Thyroid gland (tissue), 4 donors: ENCODE measurements around the gene TXNDC11. TPM values are rescaled to one million over a fixed set of nuclear protein-coding genes. Genes with fewer than 3 reads are reported as not detected.

Experiments
- DNase-seq, 2 donors: peaks; one replicate each; pipeline ENCODE4 v3.0.0-alpha.2; 2019
- H3K27ac ChIP-seq, 3 donors: fragments of 200-600 bp; sonication (generic); 1 replicate in 2 of 3; 2 replicates in 1 of 3; pipeline ENCODE4 v1.5.1; 2016 to 2019; ENCODE audit warnings: mild to moderate bottlenecking in 1 of 3, moderate library complexity in 1 of 3
- H3K27me3 ChIP-seq: fragments of 200-600 bp; sonication (generic); one replicate; pipeline ENCODE4 v1.5.1; 2019
- H3K36me3 ChIP-seq, 2 donors: fragments of 200-600 bp; sonication (generic); one replicate each; pipeline ENCODE4 v1.5.1; 2016 to 2019
- H3K4me1 ChIP-seq, 2 donors: fragments of 200-600 bp; sonication (generic); one replicate each; pipeline ENCODE4 v1.5.1; 2017 to 2019
- H3K4me3 ChIP-seq, 3 donors: fragments of 200-600 bp; sonication (generic); replicated peaks in 1 of 3; 1 replicate in 2 of 3; 2 replicates in 1 of 3; pipeline ENCODE4 v1.5.1; 2016; ENCODE audit warnings: mild to moderate bottlenecking in 1 of 3
- H3K9me3 ChIP-seq: fragments of 200-600 bp; sonication (generic); one replicate; pipeline ENCODE4 v1.5.1; 2017
- CTCF ChIP-seq, 6 experiments: fragments of 200-600 bp in 3 of 6; fragments of 450-650 bp in 3 of 6; sonication (generic) in 3 of 6; IDR thresholded peaks; one replicate each; pipeline ENCODE4 v1.5.1; 2016 to 2019; ENCODE audit warnings: antibody characterized with exemption in 6 of 6, mild to moderate bottlenecking in 2 of 6, inconsistent platforms in 1 of 6, moderate library complexity in 1 of 6
- POLR2A ChIP-seq, 2 donors: fragments of 450-650 bp; IDR thresholded peaks; one replicate each; pipeline ENCODE4 v1.6.1; 2017; ENCODE audit warnings: antibody characterized with exemption in 2 of 2, mild to moderate bottlenecking in 2 of 2, moderate library complexity in 1 of 2
- WGBS, 2 donors: methylation state at CpG; one replicate each; pipeline ENCODE4 v1.1.5; 2017; 5-methylcytosine and 5-hydroxymethylcytosine counted together
- intact Hi-C: fragments of 100-400 bp; cut with DNase I; formaldehyde crosslinking; loops from one replicate; pipeline ENCODE4 v1.15.1; 2023
- total RNA-seq, 4 donors: library from RNA; depleted of rRNA; stranded (reverse); fragments of >200 nt; gene quantifications; one replicate each; pipeline ENCODE4 v1.2.3, GENCODE V29; 2016

The TXNDC11 gene
- total RNA-seq, 4 donors from 2014 or later, result 77.3 to 135 (median 115) TPM

GRCh38 chr16:11716336-11716735, 26.3 kb downstream of the TXNDC11 start:
- DNase-seq, result no peak
- Histone ChIP-seq H3K9me3 (no peaks in the 10 kb centered on the region), H3K4me3 (no peak overlapping the region), H3K27me3 (no peaks in the 10 kb centered on the region), H3K4me1 (peaks cover 40 to 67% of the 10 kb centered on the region in 2 donors), H3K27ac (peak overlapping the region; percentile 65 to 91 (median 85)), H3K36me3 (peaks cover 12 to 15% of the 10 kb centered on the region in 2 donors)
- no peak for TF ChIP-seq CTCF (IDR thresholded peaks at IDR 0.05)
- TF ChIP-seq POLR2A (IDR thresholded peaks at IDR 0.05), result no peak
- intact Hi-C loops, result no loop called here

- intact Hi-C loops, result no loop called here
- no peaks in the 10 kb centered on the region for H3K27me3 ChIP-seq
- H3K4me1 ChIP-seq, result peaks cover 47 to 77% of the 10 kb centered on the region in 2 donors
- H3K27ac ChIP-seq, result peak overlapping the region; percentile 65 to 91 (median 85)
- peak; percentile 58 to 60 for DNase-seq
- peaks cover 4 to 7% of the 10 kb centered on the region in 2 donors for H3K36me3 ChIP-seq
- TF ChIP-seq CTCF (IDR thresholded peaks at IDR 0.05) (peak in 5 of 6 experiments; percentile 17 to 78 (median 55)), POLR2A (IDR thresholded peaks at IDR 0.05) (peak in 1 of 2 donors; percentile 49)
- WGBS, 2 donors, result 31 to 33% methylated on average over 8 of the region's 8 CpGs
- no peaks in the 10 kb centered on the region for H3K9me3 ChIP-seq
- H3K4me3 ChIP-seq, result no peak overlapping the region
Measured at GRCh38 chr16:11715246-11715947, 27.3 kb downstream of the TXNDC11 start.

- whole genome bisulfite sequencing, 2 donors, result 95 to 97% methylated on average over 3 of the region's 3 CpGs
- Histone ChIP-seq H3K9me3 (no peaks in the 10 kb centered on the region), H3K4me3 (no peak overlapping the region), H3K36me3 (no peaks in the 10 kb centered on the region), H3K27me3 (no peaks in the 10 kb centered on the region), H3K27ac (peak overlapping the region; percentile 50 to 87 (median 80)), H3K4me1 (peaks cover 41 to 58% of the 10 kb centered on the region in 2 donors)
- intact Hi-C loops, result loop anchor here (5.0 kb wide), 1 partner anchor 315 kb away; no protein-coding TSS in a partner anchor
- no peak for DNase-seq
- TF ChIP-seq POLR2A (IDR thresholded peaks at IDR 0.05) (no peak), CTCF (IDR thresholded peaks at IDR 0.05) (no peak)
Measured at GRCh38 chr16:11712122-11712521, 30.5 kb downstream of the TXNDC11 start.

GRCh38 chr16:11711662-11712061, 31.0 kb downstream of the TXNDC11 start:
- peaks cover 40 to 55% of the 10 kb centered on the region in 2 donors for H3K4me1 ChIP-seq
- H3K27ac ChIP-seq, result peak overlapping the region; percentile 50 to 87 (median 80)
- no peaks in the 10 kb centered on the region for H3K9me3 ChIP-seq
- no peak overlapping the region for H3K4me3 ChIP-seq
- TF ChIP-seq POLR2A (IDR thresholded peaks at IDR 0.05), result no peak
- no peak for TF ChIP-seq CTCF (IDR thresholded peaks at IDR 0.05)
- intact Hi-C loops, result loop anchor here (5.0 kb wide), 1 partner anchor 314 kb away; no protein-coding TSS in a partner anchor
- H3K36me3 ChIP-seq, result no peaks in the 10 kb centered on the region
- no peak for DNase-seq
- WGBS, 2 donors, result 82 to 84% methylated on average over 4 of the region's 4 CpGs
- H3K27me3 ChIP-seq, result no peaks in the 10 kb centered on the region

- 95% methylated on average over 1 of the region's 1 CpG for WGBS, 2 donors
- H3K9me3 ChIP-seq, result no peaks in the 10 kb centered on the region
- no peak for DNase-seq
- H3K4me3 ChIP-seq, result no peak overlapping the region
- peaks cover 0 to 3% of the 10 kb centered on the region in 2 donors for H3K36me3 ChIP-seq
- no peaks in the 10 kb centered on the region for H3K27me3 ChIP-seq
- intact Hi-C loops, result no loop called here
- TF ChIP-seq CTCF (IDR thresholded peaks at IDR 0.05) (no peak), POLR2A (IDR thresholded peaks at IDR 0.05) (no peak)
- peaks cover 40 to 50% of the 10 kb centered on the region in 2 donors for H3K4me1 ChIP-seq
- peak overlapping the region; percentile 28 to 44 (median 32) for H3K27ac ChIP-seq
Measured at GRCh38 chr16:11708421-11708820, 34.2 kb downstream of the TXNDC11 start.
